Mammary epithelial cell (primary cell): Measurements from ENCODE around the gene CCDC57.

Source experiments
- CTCF ChIP-seq, 2 donors: IDR thresholded peaks in 1 of 2; conservative IDR thresholded peaks in 1 of 2; 2 replicates each; pipeline ENCODE4 v1.5.1; 2011 to 2012; ENCODE audit warnings: inconsistent platforms in 2 of 2, low read length in 2 of 2, mild to moderate bottlenecking in 2 of 2, control low read depth in 1 of 2, low read depth in 1 of 2; ENCODE audit not compliant: insufficient read depth in 1 of 2; ENCODE audit errors: extremely low read depth in 1 of 2
- EZH2 ChIP-seq: IDR thresholded peaks from 2 replicates; pipeline ENCODE4 v1.6.1; 2012; ENCODE audit warnings: low read length, inconsistent platforms, borderline replicate concordance

- no peak for TF ChIP-seq EZH2
- TF ChIP-seq CTCF (conservative IDR thresholded peaks at IDR 0.05 in 1 of 2, IDR thresholded peaks at IDR 0.05 in 1 of 2; ENCODE audit: extremely low read depth in 1 of 2, insufficient read depth in 1 of 2, low read depth in 1 of 2, low read length in 2 of 2), result no peak
Observed at GRCh38 chr17:82171750-82172375, 40.8 kb downstream of the CCDC57 start.
